Ishikawa (cell line): ENCODE results near the gene AGAP1.

Source experiments
- CEBPB ChIP-seq: IDR thresholded peaks from 2 replicates; pipeline ENCODE4 v1.6.1; 2012
- CREB1 ChIP-seq: IDR thresholded peaks from 2 replicates; pipeline ENCODE4 v1.6.1; 2012; ENCODE audit warnings: low read depth
- EGR1 ChIP-seq: IDR thresholded peaks from 2 replicates; pipeline ENCODE4 v1.6.1; 2012
- EP300 ChIP-seq: IDR thresholded peaks from 2 replicates; pipeline ENCODE4 v1.6.1; 2012; ENCODE audit warnings: borderline replicate concordance
- FOXM1 ChIP-seq: IDR thresholded peaks from 2 replicates; pipeline ENCODE4 v1.6.1; 2012; ENCODE audit warnings: low read depth, borderline replicate concordance
- REST ChIP-seq: IDR thresholded peaks from 2 replicates; pipeline ENCODE4 v1.6.1; 2012; ENCODE audit warnings: low read depth, mild to moderate bottlenecking
- TAF1 ChIP-seq: IDR thresholded peaks from 2 replicates; pipeline ENCODE4 v1.6.1; 2012; ENCODE audit warnings: low read depth, mild to moderate bottlenecking
- ZBTB7A ChIP-seq: IDR thresholded peaks from 2 replicates; pipeline ENCODE4 v1.6.1; 2012; ENCODE audit warnings: low read depth

- TF ChIP-seq EGR1 (no peak), REST (no peak), TAF1 (no peak), EP300 (no peak), ZBTB7A (no peak), CREB1 (no peak), CEBPB (no peak), FOXM1 (no peak)
Measured at GRCh38 chr2:235660484-235661082, 166.7 kb downstream of the AGAP1 start.
